Fibroblast of mammary gland (primary cell): ENCODE data around the gene EIF4EBP2.

Source experiments
- DNase-seq: peaks from one replicate; pipeline ENCODE4 v3.0.0-alpha.2; 2010; ENCODE audit warnings: low read depth
- H3K4me3 ChIP-seq: 2 replicates; pipeline ENCODE4 v1.5.1; 2011; ENCODE audit warnings: low read depth, mild to moderate bottlenecking, low read length, moderate library complexity; ENCODE audit not compliant: control insufficient read depth
- CTCF ChIP-seq: conservative IDR thresholded peaks from 2 replicates; pipeline ENCODE4 v1.5.1; 2011; ENCODE audit warnings: low read depth, low read length, inconsistent platforms; ENCODE audit not compliant: control insufficient read depth, insufficient read depth

Gene EIF4EBP2

GRCh38 chr10:70412356-70412755, 8.4 kb downstream of the EIF4EBP2 start:
- no peak overlapping the region for H3K4me3 ChIP-seq
- no peak for TF ChIP-seq CTCF
- no peak for DNase-seq

- no peak for TF ChIP-seq CTCF
- H3K4me3 ChIP-seq = no peak overlapping the region
- peak; percentile 38 for DNase-seq
Measured at GRCh38 chr10:70417568-70417967, 13.6 kb downstream of the EIF4EBP2 start.

- TF ChIP-seq CTCF = no peak
- no peak overlapping the region for H3K4me3 ChIP-seq
- DNase-seq = peak; percentile 69
Measured at GRCh38 chr10:70418229-70418628, 14.3 kb downstream of the EIF4EBP2 start.

- no peak for TF ChIP-seq CTCF
- H3K4me3 ChIP-seq = no peak overlapping the region
- no peak for DNase-seq
Measured at GRCh38 chr10:70418713-70419112, 14.8 kb downstream of the EIF4EBP2 start.

GRCh38 chr10:70424320-70424719, 20.4 kb downstream of the EIF4EBP2 start:
- no peak for TF ChIP-seq CTCF
- DNase-seq = no peak
- H3K4me3 ChIP-seq = no peak overlapping the region

- no peak for TF ChIP-seq CTCF
- no peak for DNase-seq
- no peak overlapping the region for H3K4me3 ChIP-seq
Measured at GRCh38 chr10:70425096-70425495, 21.2 kb downstream of the EIF4EBP2 start.

- no peak for TF ChIP-seq CTCF
- H3K4me3 ChIP-seq = no peak overlapping the region
- DNase-seq = no peak
Measured at GRCh38 chr10:70426823-70427222, 22.9 kb downstream of the EIF4EBP2 start.
